GM23338 (cell line): Measurements from ENCODE around the gene EHD2. TPM values are rescaled to one million over a fixed set of nuclear protein-coding genes. Genes with fewer than 3 reads are reported as not detected.

Experiments used
- ATAC-seq: fragments of 200-7000 bp; cut with Tn5 transposase; 3 replicates; pipeline ENCODE4 v1.9.1; 2020
- DNase-seq: peaks from one replicate; pipeline ENCODE4 v3.0.0-alpha.2; 2015; ENCODE audit warnings: low spot score
- H2AFZ ChIP-seq: fragments of 200-600 bp; sonication (generic); 2 replicates; pipeline ENCODE4 v1.8.0; 2016; ENCODE audit warnings: antibody characterized with exemption, mild to moderate bottlenecking, moderate library complexity
- H3F3A ChIP-seq: fragments of 200-600 bp; sonication (generic); replicated peaks from 2 replicates; pipeline ENCODE4 v1.8.0; 2017; ENCODE audit warnings: antibody characterized with exemption, mixed run types, low read depth
- H3K27ac ChIP-seq: fragments of 200-600 bp; sonication (generic); 2 replicates; pipeline ENCODE4 v1.6.1; 2016; ENCODE audit warnings: low read depth
- H3K27me3 ChIP-seq: fragments of 200-600 bp; sonication (generic); 2 replicates; pipeline ENCODE4 v1.8.0; 2016; ENCODE audit warnings: mild to moderate bottlenecking, mixed run types, moderate library complexity; ENCODE audit not compliant: insufficient read depth
- H3K36me3 ChIP-seq: fragments of 200-600 bp; sonication (generic); 2 replicates; pipeline ENCODE4 v1.8.0; 2016; ENCODE audit warnings: mild to moderate bottlenecking; ENCODE audit not compliant: insufficient read depth
- H3K4me1 ChIP-seq: fragments of 200-600 bp; sonication (generic); 2 replicates; pipeline ENCODE4 v1.8.0; 2016; ENCODE audit warnings: mild to moderate bottlenecking, moderate library complexity; ENCODE audit not compliant: insufficient read depth
- H3K4me2 ChIP-seq: fragments of 200-600 bp; sonication (generic); 2 replicates; pipeline ENCODE4 v1.7.1; 2017; ENCODE audit warnings: mixed run types
- H3K4me3 ChIP-seq: fragments of 200-600 bp; sonication (generic); 2 replicates; pipeline ENCODE4 v1.6.1; 2016; ENCODE audit warnings: mixed run types
- H3K79me2 ChIP-seq: fragments of 200-600 bp; sonication (generic); replicated peaks from 2 replicates; pipeline ENCODE4 v1.8.0; 2017; ENCODE audit warnings: mild to moderate bottlenecking; ENCODE audit not compliant: insufficient read depth
- H3K9me2 ChIP-seq: fragments of 200-600 bp; sonication (generic); 2 replicates; pipeline ENCODE4 v1.8.0; 2017; ENCODE audit not compliant: insufficient read depth
- H4K20me1 ChIP-seq: fragments of 200-600 bp; sonication (generic); replicated peaks from 2 replicates; pipeline ENCODE4 v1.8.0; 2017; ENCODE audit warnings: mild to moderate bottlenecking; ENCODE audit not compliant: insufficient read depth
- H3K27ac Mint-ChIP-seq: 2 replicates; pipeline ENCODE4 v1.8.0; 2020; ENCODE audit warnings: inconsistent platforms, mild to moderate bottlenecking, moderate library complexity, mixed read lengths
- H3K27me3 Mint-ChIP-seq: 3 replicates; pipeline ENCODE4 v1.8.0; 2022; ENCODE audit warnings: low read depth, mild to moderate bottlenecking, moderate library complexity, mixed read lengths, inconsistent platforms; ENCODE audit not compliant: insufficient read depth, poor library complexity
- H3K36me3 Mint-ChIP-seq: 3 replicates; pipeline ENCODE4 v1.8.0; 2021; ENCODE audit warnings: low read depth, mild to moderate bottlenecking, inconsistent platforms, moderate library complexity, mixed read lengths
- H3K4me1 Mint-ChIP-seq: 3 replicates; pipeline ENCODE4 v1.8.0; 2020; ENCODE audit warnings: mild to moderate bottlenecking, inconsistent platforms, mixed read lengths
- H3K4me3 Mint-ChIP-seq: 3 replicates; pipeline ENCODE4 v1.8.0; 2021; ENCODE audit warnings: moderate library complexity, mild to moderate bottlenecking, inconsistent platforms, mixed read lengths
- H3K9me3 Mint-ChIP-seq: 3 replicates; pipeline ENCODE4 v1.8.0; 2020; ENCODE audit warnings: moderate library complexity, mild to moderate bottlenecking, inconsistent platforms, mixed read lengths
- EZH2 ChIP-seq: fragments of 200-600 bp; sonication (generic); IDR thresholded peaks from one replicate; pipeline ENCODE4 v1.8.0; 2017; ENCODE audit warnings: antibody characterized with exemption, mild to moderate bottlenecking, low read depth; ENCODE audit not compliant: unreplicated experiment
- EZH2phosphoT487 ChIP-seq: fragments of 200-600 bp; sonication (generic); IDR thresholded peaks from one replicate; pipeline ENCODE4 v1.8.1; 2018; ENCODE audit warnings: antibody characterized with exemption; ENCODE audit not compliant: unreplicated experiment
- JUNB ChIP-seq: IDR thresholded peaks from one replicate; pipeline ENCODE4 v1.6.1; 2016; ENCODE audit warnings: antibody characterized with exemption; ENCODE audit not compliant: unreplicated experiment
- NANOG ChIP-seq: IDR thresholded peaks from 2 replicates; pipeline ENCODE4 v1.6.1; 2016; ENCODE audit warnings: antibody characterized with exemption, borderline replicate concordance
- POLR2AphosphoS5 ChIP-seq: IDR thresholded peaks from 2 replicates; pipeline ENCODE4 v1.6.1; 2016; ENCODE audit warnings: antibody characterized with exemption, low read depth
- STAT1 ChIP-seq: IDR thresholded peaks from one replicate; pipeline ENCODE4 v1.6.1; 2016; ENCODE audit warnings: antibody characterized with exemption; ENCODE audit not compliant: unreplicated experiment
- ZNF114 ChIP-seq: fragments of 250-450 bp; sonication (Bioruptor Pico); IDR thresholded peaks from 2 replicates; pipeline ENCODE4 v1.5.0; 2020; ENCODE audit warnings: mild to moderate bottlenecking, moderate library complexity
- ZNF331 ChIP-seq: fragments of 250-450 bp; sonication (Bioruptor Pico); IDR thresholded peaks from 2 replicates; pipeline ENCODE4 v1.5.0; 2020; ENCODE audit warnings: low read depth, mild to moderate bottlenecking, moderate library complexity
- polyA plus RNA-seq: library from polyadenylated mRNA; unstranded; fragments of >200 nt; fragmentation: Nextera tagmentation; extraction: Ambion mirVana; gene quantifications from 2 replicates; pipeline ENCODE4 v1.2.1, GENCODE V29; 2016
- total RNA-seq: library from RNA; depleted of rRNA; stranded (reverse); fragments of >200 nt; shearing (Covaris generic); gene quantifications from 2 replicates; pipeline ENCODE4 v1.2.3, GENCODE V29; 2014
- TF ChIP-seq, protein P1 (sequence below): fragments of 250-450 bp; sonication (Bioruptor Pico); IDR thresholded peaks from 2 replicates; pipeline ENCODE4 v1.5.0; 2020; ENCODE audit warnings: mild to moderate bottlenecking, moderate library complexity
- TF ChIP-seq, protein P2 (sequence below): IDR thresholded peaks from one replicate; pipeline ENCODE4 v1.6.1; 2018; ENCODE audit warnings: antibody characterized with exemption; ENCODE audit not compliant: unreplicated experiment
- TF ChIP-seq, protein P3 (sequence below), 2 experiments: fragments of 200-600 bp in 1 of 2; sonication (generic) in 1 of 2; conservative IDR thresholded peaks; 2 replicates each; pipeline versions ENCODE4 v1.5.1 to v1.6.1; 2016 to 2017; ENCODE audit warnings: antibody characterized with exemption in 2 of 2, low read depth in 2 of 2, mild to moderate bottlenecking in 2 of 2, moderate library complexity in 1 of 2

Gene EHD2
- total and polyA plus RNA-seq, 2 experiments from 2014 or later: 6.6 to 10.8 TPM

DNA sequence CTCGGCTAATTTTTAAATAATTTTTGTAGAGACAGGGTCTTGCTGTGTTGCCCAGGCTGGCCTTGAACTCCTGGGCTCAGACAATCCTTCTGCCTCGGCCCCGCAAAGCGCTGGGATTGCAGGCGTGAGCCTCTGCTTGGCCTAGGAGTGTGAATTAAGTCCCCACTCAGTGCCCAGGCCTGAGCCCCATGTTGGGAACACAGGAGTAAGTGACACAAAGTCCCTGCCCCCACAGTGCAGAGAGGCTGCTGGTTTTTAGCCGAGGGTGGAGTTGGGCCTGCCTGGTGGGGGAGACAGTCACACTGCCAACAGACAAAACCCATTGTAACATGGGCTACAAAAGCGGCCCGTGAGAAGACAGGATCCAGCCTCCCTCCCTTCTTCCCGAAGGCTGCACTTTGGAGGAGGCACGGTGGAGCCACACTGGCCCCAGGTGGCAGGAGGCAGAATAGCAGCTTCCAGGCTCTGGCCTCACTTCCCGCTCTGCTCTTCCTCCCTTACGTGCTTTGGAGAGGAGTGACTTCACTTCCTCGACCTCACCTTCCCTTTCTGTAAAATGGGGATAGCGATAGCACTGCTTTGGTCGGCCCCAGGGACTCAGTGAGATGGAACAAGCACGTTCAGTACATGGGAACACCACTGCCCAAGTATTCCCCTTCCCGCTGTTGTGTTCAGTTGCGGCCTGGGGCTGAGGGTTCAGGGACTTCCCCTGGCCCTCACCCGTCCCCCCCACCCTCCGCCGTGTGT, 15.2 kb upstream of the EHD2 start:
- ATAC-seq: peak; percentile 82
- H2AFZ ChIP-seq: no peak overlapping the region
- peak overlapping the region; percentile 71; the same call in 1 of the 2 replicates for H3K27ac ChIP-seq

More for the DNA sequence above, 15.2 kb upstream of the EHD2 start:
- Histone ChIP-seq H3K79me2 (no peaks in the 10 kb centered on the region), H3K4me2 (no peak overlapping the region), H3K36me3 (peaks cover 10% of the 10 kb centered on the region), H3K9me2 (no peaks in the 10 kb centered on the region), H3K4me3 (no peak overlapping the region), H3F3A (peaks cover 9% of the 10 kb centered on the region; the same call in 1 of the 2 replicates), H3K4me1 (no peaks in the 10 kb centered on the region), H3K27me3 (no peaks in the 10 kb centered on the region), H4K20me1 (peaks cover 4% of the 10 kb centered on the region)
- H3K27ac Mint-ChIP-seq: peak overlapping the region; percentile 93
- peaks cover 18% of the 10 kb centered on the region for H3K27me3 Mint-ChIP-seq
- no peak overlapping the region for H3K4me3 Mint-ChIP-seq
- TF ChIP-seq STAT1 (no peak), EZH2phosphoT487 (no peak), ZNF114 (no peak), ZNF331 (CRISPR knock-in tag) (no peak), NANOG (no peak), POLR2AphosphoS5 (0 out of 2 replicates have a peak, but pooled peaks have one; percentile 25), EZH2 (no peak), JUNB (no peak)
- TF ChIP-seq, protein P1, sequence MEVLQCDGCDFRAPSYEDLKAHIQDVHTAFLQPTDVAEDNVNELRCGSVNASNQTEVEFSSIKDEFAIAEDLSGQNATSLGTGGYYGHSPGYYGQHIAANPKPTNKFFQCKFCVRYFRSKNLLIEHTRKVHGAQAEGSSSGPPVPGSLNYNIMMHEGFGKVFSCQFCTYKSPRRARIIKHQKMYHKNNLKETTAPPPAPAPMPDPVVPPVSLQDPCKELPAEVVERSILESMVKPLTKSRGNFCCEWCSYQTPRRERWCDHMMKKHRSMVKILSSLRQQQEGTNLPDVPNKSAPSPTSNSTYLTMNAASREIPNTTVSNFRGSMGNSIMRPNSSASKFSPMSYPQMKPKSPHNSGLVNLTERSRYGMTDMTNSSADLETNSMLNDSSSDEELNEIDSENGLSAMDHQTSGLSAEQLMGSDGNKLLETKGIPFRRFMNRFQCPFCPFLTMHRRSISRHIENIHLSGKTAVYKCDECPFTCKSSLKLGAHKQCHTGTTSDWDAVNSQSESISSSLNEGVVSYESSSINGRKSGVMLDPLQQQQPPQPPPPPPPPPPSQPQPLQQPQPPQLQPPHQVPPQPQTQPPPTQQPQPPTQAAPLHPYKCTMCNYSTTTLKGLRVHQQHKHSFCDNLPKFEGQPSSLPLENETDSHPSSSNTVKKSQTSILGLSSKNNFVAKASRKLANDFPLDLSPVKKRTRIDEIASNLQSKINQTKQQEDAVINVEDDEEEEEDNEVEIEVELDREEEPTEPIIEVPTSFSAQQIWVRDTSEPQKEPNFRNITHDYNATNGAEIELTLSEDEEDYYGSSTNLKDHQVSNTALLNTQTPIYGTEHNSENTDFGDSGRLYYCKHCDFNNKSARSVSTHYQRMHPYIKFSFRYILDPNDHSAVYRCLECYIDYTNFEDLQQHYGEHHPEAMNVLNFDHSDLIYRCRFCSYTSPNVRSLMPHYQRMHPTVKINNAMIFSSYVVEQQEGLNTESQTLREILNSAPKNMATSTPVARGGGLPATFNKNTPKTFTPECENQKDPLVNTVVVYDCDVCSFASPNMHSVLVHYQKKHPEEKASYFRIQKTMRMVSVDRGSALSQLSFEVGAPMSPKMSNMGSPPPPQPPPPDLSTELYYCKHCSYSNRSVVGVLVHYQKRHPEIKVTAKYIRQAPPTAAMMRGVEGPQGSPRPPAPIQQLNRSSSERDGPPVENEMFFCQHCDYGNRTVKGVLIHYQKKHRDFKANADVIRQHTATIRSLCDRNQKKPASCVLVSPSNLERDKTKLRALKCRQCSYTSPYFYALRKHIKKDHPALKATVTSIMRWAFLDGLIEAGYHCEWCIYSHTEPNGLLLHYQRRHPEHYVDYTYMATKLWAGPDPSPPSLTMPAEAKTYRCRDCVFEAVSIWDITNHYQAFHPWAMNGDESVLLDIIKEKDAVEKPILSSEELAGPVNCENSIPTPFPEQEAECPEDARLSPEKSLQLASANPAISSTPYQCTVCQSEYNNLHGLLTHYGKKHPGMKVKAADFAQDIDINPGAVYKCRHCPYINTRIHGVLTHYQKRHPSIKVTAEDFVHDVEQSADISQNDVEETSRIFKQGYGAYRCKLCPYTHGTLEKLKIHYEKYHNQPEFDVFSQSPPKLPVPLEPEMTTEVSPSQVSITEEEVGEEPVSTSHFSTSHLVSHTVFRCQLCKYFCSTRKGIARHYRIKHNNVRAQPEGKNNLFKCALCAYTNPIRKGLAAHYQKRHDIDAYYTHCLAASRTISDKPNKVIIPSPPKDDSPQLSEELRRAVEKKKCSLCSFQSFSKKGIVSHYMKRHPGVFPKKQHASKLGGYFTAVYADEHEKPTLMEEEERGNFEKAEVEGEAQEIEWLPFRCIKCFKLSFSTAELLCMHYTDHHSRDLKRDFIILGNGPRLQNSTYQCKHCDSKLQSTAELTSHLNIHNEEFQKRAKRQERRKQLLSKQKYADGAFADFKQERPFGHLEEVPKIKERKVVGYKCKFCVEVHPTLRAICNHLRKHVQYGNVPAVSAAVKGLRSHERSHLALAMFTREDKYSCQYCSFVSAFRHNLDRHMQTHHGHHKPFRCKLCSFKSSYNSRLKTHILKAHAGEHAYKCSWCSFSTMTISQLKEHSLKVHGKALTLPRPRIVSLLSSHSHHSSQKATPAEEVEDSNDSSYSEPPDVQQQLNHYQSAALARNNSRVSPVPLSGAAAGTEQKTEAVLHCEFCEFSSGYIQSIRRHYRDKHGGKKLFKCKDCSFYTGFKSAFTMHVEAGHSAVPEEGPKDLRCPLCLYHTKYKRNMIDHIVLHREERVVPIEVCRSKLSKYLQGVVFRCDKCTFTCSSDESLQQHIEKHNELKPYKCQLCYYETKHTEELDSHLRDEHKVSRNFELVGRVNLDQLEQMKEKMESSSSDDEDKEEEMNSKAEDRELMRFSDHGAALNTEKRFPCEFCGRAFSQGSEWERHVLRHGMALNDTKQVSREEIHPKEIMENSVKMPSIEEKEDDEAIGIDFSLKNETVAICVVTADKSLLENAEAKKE (CRISPR knock-in tag): no peak
- TF ChIP-seq, protein P2, sequence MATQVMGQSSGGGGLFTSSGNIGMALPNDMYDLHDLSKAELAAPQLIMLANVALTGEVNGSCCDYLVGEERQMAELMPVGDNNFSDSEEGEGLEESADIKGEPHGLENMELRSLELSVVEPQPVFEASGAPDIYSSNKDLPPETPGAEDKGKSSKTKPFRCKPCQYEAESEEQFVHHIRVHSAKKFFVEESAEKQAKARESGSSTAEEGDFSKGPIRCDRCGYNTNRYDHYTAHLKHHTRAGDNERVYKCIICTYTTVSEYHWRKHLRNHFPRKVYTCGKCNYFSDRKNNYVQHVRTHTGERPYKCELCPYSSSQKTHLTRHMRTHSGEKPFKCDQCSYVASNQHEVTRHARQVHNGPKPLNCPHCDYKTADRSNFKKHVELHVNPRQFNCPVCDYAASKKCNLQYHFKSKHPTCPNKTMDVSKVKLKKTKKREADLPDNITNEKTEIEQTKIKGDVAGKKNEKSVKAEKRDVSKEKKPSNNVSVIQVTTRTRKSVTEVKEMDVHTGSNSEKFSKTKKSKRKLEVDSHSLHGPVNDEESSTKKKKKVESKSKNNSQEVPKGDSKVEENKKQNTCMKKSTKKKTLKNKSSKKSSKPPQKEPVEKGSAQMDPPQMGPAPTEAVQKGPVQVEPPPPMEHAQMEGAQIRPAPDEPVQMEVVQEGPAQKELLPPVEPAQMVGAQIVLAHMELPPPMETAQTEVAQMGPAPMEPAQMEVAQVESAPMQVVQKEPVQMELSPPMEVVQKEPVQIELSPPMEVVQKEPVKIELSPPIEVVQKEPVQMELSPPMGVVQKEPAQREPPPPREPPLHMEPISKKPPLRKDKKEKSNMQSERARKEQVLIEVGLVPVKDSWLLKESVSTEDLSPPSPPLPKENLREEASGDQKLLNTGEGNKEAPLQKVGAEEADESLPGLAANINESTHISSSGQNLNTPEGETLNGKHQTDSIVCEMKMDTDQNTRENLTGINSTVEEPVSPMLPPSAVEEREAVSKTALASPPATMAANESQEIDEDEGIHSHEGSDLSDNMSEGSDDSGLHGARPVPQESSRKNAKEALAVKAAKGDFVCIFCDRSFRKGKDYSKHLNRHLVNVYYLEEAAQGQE: peak; percentile 18
- TF ChIP-seq, protein P3, sequence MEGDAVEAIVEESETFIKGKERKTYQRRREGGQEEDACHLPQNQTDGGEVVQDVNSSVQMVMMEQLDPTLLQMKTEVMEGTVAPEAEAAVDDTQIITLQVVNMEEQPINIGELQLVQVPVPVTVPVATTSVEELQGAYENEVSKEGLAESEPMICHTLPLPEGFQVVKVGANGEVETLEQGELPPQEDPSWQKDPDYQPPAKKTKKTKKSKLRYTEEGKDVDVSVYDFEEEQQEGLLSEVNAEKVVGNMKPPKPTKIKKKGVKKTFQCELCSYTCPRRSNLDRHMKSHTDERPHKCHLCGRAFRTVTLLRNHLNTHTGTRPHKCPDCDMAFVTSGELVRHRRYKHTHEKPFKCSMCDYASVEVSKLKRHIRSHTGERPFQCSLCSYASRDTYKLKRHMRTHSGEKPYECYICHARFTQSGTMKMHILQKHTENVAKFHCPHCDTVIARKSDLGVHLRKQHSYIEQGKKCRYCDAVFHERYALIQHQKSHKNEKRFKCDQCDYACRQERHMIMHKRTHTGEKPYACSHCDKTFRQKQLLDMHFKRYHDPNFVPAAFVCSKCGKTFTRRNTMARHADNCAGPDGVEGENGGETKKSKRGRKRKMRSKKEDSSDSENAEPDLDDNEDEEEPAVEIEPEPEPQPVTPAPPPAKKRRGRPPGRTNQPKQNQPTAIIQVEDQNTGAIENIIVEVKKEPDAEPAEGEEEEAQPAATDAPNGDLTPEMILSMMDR (conservative IDR thresholded peaks at IDR 0.05; ENCODE audit: low read depth in 2 of 2): peak; percentile 85 to 99
- H3K9me3 Mint-ChIP-seq: no peaks in the 10 kb centered on the region
- H3K36me3 Mint-ChIP-seq: peaks cover 24% of the 10 kb centered on the region
- peaks cover 10% of the 10 kb centered on the region for H3K4me1 Mint-ChIP-seq
- peak; percentile 95 for DNase-seq
